OCI-LY1 (cell line): Measurements from ENCODE around the gene DHRSX.
"Not testable (repeated sequence)": the region's sequence is repeated elsewhere in the genome, so short reads cannot be mapped to it uniquely, and the experiment has no call there.

Experiments used
- H2AFZ ChIP-seq: fragments of 200-600 bp; sonication (generic), shearing (Covaris generic); 2 replicates; pipeline ENCODE4 v1.6.0; 2014; ENCODE audit warnings: antibody characterized with exemption, mild to moderate bottlenecking, low read length
- H3F3A ChIP-seq: fragments of 200-600 bp; sonication (generic), shearing (Covaris generic); 2 replicates; pipeline ENCODE4 v1.6.0; 2014; ENCODE audit warnings: mild to moderate bottlenecking, antibody characterized with exemption, low read length, moderate library complexity; ENCODE audit not compliant: insufficient read depth
- H3K27ac ChIP-seq: fragments of 200-600 bp; sonication (generic); 2 replicates; pipeline ENCODE4 v1.5.1; 2014; ENCODE audit warnings: low read length, mixed run types, mild to moderate bottlenecking, low read depth; ENCODE audit not compliant: poor library complexity, severe bottlenecking
- H3K27me3 ChIP-seq: fragments of 200-600 bp; sonication (generic); 2 replicates; pipeline ENCODE4 v1.6.0; 2014; ENCODE audit warnings: antibody characterized with exemption, mild to moderate bottlenecking, low read length, moderate library complexity; ENCODE audit not compliant: insufficient read depth
- H3K36me3 ChIP-seq: fragments of 200-600 bp; sonication (generic); 2 replicates; pipeline ENCODE4 v1.6.1; 2014; ENCODE audit warnings: mild to moderate bottlenecking, antibody characterized with exemption, low read length, moderate library complexity, mixed read lengths; ENCODE audit not compliant: insufficient read depth
- H3K4me1 ChIP-seq: fragments of 200-600 bp; sonication (generic); 2 replicates; pipeline ENCODE4 v1.5.1; 2014; ENCODE audit warnings: mild to moderate bottlenecking, low read length, moderate library complexity; ENCODE audit not compliant: insufficient read depth, severe bottlenecking
- H3K4me2 ChIP-seq: fragments of 200-600 bp; sonication (generic), shearing (Covaris generic); 2 replicates; pipeline ENCODE4 v1.6.1; 2014; ENCODE audit warnings: low read length
- H3K4me3 ChIP-seq: fragments of 200-600 bp; sonication (generic); 2 replicates; pipeline ENCODE4 v1.5.1; 2014; ENCODE audit warnings: low read length, low read depth, mild to moderate bottlenecking, mixed read lengths; ENCODE audit not compliant: poor library complexity, severe bottlenecking
- H3K79me2 ChIP-seq: fragments of 200-600 bp; shearing (Covaris generic); 2 replicates; pipeline ENCODE4 v1.6.1; 2016; ENCODE audit warnings: mixed run types, low read length, mixed read lengths; ENCODE audit not compliant: insufficient read depth
- H3K9ac ChIP-seq: fragments of 200-600 bp; sonication (generic), shearing (Covaris generic); 2 replicates; pipeline ENCODE4 v1.6.1; 2014; ENCODE audit warnings: mild to moderate bottlenecking, low read length, mixed read lengths
- H3K9me2 ChIP-seq: fragments of 200-600 bp; sonication (generic), shearing (Covaris generic); 2 replicates; pipeline ENCODE4 v1.6.1; 2014; ENCODE audit warnings: low read depth, mild to moderate bottlenecking, low read length, mixed read lengths
- H3K9me3 ChIP-seq: fragments of 200-600 bp; shearing (Covaris generic); 2 replicates; pipeline ENCODE4 v1.6.1; 2014; ENCODE audit warnings: low read length, mixed read lengths
- H4K20me1 ChIP-seq: fragments of 200-600 bp; sonication (generic), shearing (Covaris generic); 2 replicates; pipeline ENCODE4 v1.6.0; 2016; ENCODE audit warnings: mild to moderate bottlenecking, low read length; ENCODE audit not compliant: insufficient read depth
- EZH2 ChIP-seq: fragments of 200-600 bp; sonication (generic), shearing (Covaris generic); IDR thresholded peaks from 2 replicates; pipeline ENCODE4 v1.8.0; 2017; ENCODE audit warnings: borderline replicate concordance, mixed run types, mild to moderate bottlenecking, antibody characterized with exemption, low read length, moderate library complexity, mixed read lengths
- TF ChIP-seq, protein P1 (sequence below): fragments of 200-600 bp; sonication (generic), shearing (Covaris generic); IDR thresholded peaks from 2 replicates; pipeline ENCODE4 v1.5.1; 2017; ENCODE audit warnings: mild to moderate bottlenecking, antibody characterized with exemption, low read length, moderate library complexity, mixed read lengths

DHRSX gene

GRCh38 chrX:2461711-2462016, 39.1 kb downstream of the DHRSX start:
- peak overlapping the region; percentile 50 for H3K27ac ChIP-seq
- no peak overlapping the region for H3K9ac ChIP-seq
- TF ChIP-seq, protein P1, sequence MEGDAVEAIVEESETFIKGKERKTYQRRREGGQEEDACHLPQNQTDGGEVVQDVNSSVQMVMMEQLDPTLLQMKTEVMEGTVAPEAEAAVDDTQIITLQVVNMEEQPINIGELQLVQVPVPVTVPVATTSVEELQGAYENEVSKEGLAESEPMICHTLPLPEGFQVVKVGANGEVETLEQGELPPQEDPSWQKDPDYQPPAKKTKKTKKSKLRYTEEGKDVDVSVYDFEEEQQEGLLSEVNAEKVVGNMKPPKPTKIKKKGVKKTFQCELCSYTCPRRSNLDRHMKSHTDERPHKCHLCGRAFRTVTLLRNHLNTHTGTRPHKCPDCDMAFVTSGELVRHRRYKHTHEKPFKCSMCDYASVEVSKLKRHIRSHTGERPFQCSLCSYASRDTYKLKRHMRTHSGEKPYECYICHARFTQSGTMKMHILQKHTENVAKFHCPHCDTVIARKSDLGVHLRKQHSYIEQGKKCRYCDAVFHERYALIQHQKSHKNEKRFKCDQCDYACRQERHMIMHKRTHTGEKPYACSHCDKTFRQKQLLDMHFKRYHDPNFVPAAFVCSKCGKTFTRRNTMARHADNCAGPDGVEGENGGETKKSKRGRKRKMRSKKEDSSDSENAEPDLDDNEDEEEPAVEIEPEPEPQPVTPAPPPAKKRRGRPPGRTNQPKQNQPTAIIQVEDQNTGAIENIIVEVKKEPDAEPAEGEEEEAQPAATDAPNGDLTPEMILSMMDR = no peak
- no peak for TF ChIP-seq EZH2
- no peaks in the 10 kb centered on the region for H3K9me2 ChIP-seq
- H3K4me1 ChIP-seq = peaks cover 19% of the 10 kb centered on the region
- H3K4me3 ChIP-seq = no peak overlapping the region
- no peaks in the 10 kb centered on the region for H3K27me3 ChIP-seq
- no peaks in the 10 kb centered on the region for H4K20me1 ChIP-seq
- peaks cover 6% of the 10 kb centered on the region for H3K36me3 ChIP-seq
- H3K79me2 ChIP-seq = peaks cover 29% of the 10 kb centered on the region; the same call in 1 of the 2 replicates
- H3K4me2 ChIP-seq = no peak overlapping the region
- H3F3A ChIP-seq = no peaks in the 10 kb centered on the region
- no peak overlapping the region for H2AFZ ChIP-seq
- H3K9me3 ChIP-seq = no peaks in the 10 kb centered on the region

DNA sequence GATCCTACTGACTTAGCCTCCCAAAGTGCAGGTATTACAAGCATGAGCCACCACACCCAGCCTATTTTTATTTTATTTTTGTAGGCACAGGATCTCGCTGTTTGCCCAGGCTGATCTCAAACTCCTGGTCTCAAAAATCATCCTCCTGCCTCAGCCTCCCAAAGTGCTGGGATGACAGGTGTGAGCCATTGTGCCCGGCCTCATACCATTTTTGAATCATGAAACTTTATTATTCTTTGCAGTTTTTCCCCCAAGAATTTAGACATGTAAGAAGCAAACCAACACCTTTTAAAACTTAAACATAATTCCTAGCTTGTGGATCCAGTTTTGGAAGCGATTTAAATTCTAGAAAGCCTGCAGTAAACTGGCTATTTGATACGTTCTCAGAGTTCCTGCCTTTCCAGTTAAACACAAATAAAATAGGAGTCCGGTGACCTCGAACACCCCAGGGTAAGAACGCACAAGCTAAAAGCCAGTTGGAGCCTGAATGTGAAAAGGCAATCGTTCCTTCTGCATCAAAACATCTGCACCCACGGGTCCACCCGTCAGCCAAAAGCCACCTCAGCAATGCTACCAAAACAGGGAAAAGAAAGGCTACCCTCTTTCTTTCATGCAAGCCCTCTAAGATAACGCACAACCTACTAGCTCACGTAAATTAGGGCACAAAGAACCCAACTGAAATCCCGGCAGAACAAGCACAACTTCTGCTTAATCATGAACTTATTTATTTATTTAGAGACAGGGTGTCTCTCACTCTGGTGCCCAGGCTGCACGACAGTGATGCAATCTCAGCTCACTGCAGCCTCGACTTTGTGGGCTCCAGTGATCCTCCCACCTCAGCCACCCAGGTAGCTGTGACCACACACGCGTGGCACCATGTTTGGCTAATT, 39.7 kb downstream of the DHRSX start:
- H3K27me3 ChIP-seq, H4K20me1 ChIP-seq, H3K4me2 ChIP-seq, H3K9me3 ChIP-seq, H3F3A ChIP-seq, H3K9me2 ChIP-seq, H3K36me3 ChIP-seq, H3K4me3 ChIP-seq, H2AFZ ChIP-seq, H3K9ac ChIP-seq: not testable (repeated sequence)
- Histone ChIP-seq H3K27ac (peak overlapping the region; percentile 50), H3K79me2 (peaks cover 29% of the 10 kb centered on the region; the same call in 1 of the 2 replicates), H3K4me1 (peaks cover 19% of the 10 kb centered on the region)

- H3K4me3 ChIP-seq, H3K9ac ChIP-seq, H4K20me1 ChIP-seq, H3F3A ChIP-seq, H3K27ac ChIP-seq, H3K27me3 ChIP-seq, H3K4me2 ChIP-seq, H3K9me3 ChIP-seq, H3K9me2 ChIP-seq, H3K36me3 ChIP-seq, H2AFZ ChIP-seq: not testable (repeated sequence)
- H3K79me2 ChIP-seq = peaks cover 28% of the 10 kb centered on the region; the same call in 1 of the 2 replicates
- H3K4me1 ChIP-seq = peaks cover 13% of the 10 kb centered on the region
Measured at GRCh38 chrX:2460048-2460447, 40.7 kb downstream of the DHRSX start.

GRCh38 chrX:2458309-2458708, 42.5 kb downstream of the DHRSX start:
- TF ChIP-seq EZH2 = no peak
- TF ChIP-seq, protein P1 = no peak
- H3K4me3 ChIP-seq = no peak overlapping the region
- H3K36me3 ChIP-seq = peaks cover 6% of the 10 kb centered on the region
- no peak overlapping the region for H3K27ac ChIP-seq
- peaks cover 9% of the 10 kb centered on the region for H3K4me1 ChIP-seq
- H2AFZ ChIP-seq = no peak overlapping the region
- H3K9ac ChIP-seq = no peak overlapping the region
- no peaks in the 10 kb centered on the region for H3K9me2 ChIP-seq
- no peaks in the 10 kb centered on the region for H3K9me3 ChIP-seq
- no peaks in the 10 kb centered on the region for H3F3A ChIP-seq
- no peaks in the 10 kb centered on the region for H3K27me3 ChIP-seq
- H3K79me2 ChIP-seq = peaks cover 30% of the 10 kb centered on the region
- H3K4me2 ChIP-seq = no peak overlapping the region
- H4K20me1 ChIP-seq = no peaks in the 10 kb centered on the region
